Retinal pigment epithelial cell (primary cell): ENCODE results near the gene MAST4.

Experiments used
- DNase-seq: peaks from one replicate; pipeline ENCODE4 v3.0.0-alpha.2; 2010; ENCODE audit warnings: low read depth
- H3K4me3 ChIP-seq: 2 replicates; pipeline ENCODE4 v1.5.1; 2011; ENCODE audit warnings: mild to moderate bottlenecking, low read length, control low read depth, moderate library complexity
- CTCF ChIP-seq: conservative IDR thresholded peaks from 2 replicates; pipeline ENCODE4 v1.5.1; 2011; ENCODE audit warnings: low read depth, low read length, control low read depth, inconsistent platforms

MAST4 gene

GRCh38 chr5:67161767-67162166, 565.6 kb downstream of the MAST4 start:
- DNase-seq, result no peak
- no peak overlapping the region for H3K4me3 ChIP-seq
- no peak for TF ChIP-seq CTCF

GRCh38 chr5:67163231-67163756, 567.1 kb downstream of the MAST4 start:
- no peak for TF ChIP-seq CTCF
- DNase-seq, result no peak
- H3K4me3 ChIP-seq, result no peak overlapping the region

- no peak overlapping the region for H3K4me3 ChIP-seq
- no peak for TF ChIP-seq CTCF
- DNase-seq, result no peak
These were observed 567.8 kb downstream of the MAST4 start for GRCh38 chr5:67163863-67164595.

GRCh38 chr5:67164856-67165525, 568.8 kb downstream of the MAST4 start:
- H3K4me3 ChIP-seq, result no peak overlapping the region
- DNase-seq, result no peak
- no peak for TF ChIP-seq CTCF

GRCh38 chr5:67165526-67166459, 569.6 kb downstream of the MAST4 start:
- DNase-seq, result peak; percentile 30
- H3K4me3 ChIP-seq, result peak overlapping the region; percentile 29
- peak; percentile 82 for TF ChIP-seq CTCF

- DNase-seq, result no peak
- TF ChIP-seq CTCF, result no peak
- H3K4me3 ChIP-seq, result peak overlapping the region; percentile 29
These were observed 570.5 kb downstream of the MAST4 start for GRCh38 chr5:67166460-67167285.
